CD4-positive, alpha-beta T cell treated with Interferon alpha-2 for 1 hour (primary cell): ENCODE results near the gene FAM180A.

Experiments used
- DNase-seq, 2 donors: peaks; one replicate each; pipeline ENCODE4 v3.0.0-alpha.2; 2020 to 2022

The FAM180A gene

GRCh38 chr7:135736586-135737305 is 11.9 kb downstream of the FAM180A start:
- DNase-seq, result no peak

- DNase-seq, result no peak
Measured at GRCh38 chr7:135734343-135734689, 14.3 kb downstream of the FAM180A start.

- no peak for DNase-seq
Measured at GRCh38 chr7:135733603-135734342, 14.8 kb downstream of the FAM180A start.

GRCh38 chr7:135731131-135731530 is 17.5 kb downstream of the FAM180A start:
- DNase-seq, result no peak

DNA sequence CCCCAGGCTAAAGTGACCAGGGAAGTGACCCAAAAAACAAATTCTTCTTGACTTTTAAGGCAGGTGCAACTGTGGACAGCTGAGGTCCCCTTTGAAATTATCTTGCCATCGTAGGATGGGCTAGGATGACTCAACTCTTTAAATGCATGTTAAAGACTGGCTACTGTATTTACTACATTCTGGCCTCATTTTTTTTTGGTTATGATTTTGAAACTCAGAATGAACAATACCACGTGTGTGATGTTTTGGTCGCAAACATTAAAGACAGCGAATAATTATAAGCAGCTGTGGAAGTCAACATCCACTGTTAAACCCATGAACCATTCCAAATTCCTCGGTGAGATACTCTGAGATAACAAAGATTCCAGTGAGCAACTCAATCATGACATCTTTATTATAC is 19.4 kb downstream of the FAM180A start:
- DNase-seq, result no peak

DNA sequence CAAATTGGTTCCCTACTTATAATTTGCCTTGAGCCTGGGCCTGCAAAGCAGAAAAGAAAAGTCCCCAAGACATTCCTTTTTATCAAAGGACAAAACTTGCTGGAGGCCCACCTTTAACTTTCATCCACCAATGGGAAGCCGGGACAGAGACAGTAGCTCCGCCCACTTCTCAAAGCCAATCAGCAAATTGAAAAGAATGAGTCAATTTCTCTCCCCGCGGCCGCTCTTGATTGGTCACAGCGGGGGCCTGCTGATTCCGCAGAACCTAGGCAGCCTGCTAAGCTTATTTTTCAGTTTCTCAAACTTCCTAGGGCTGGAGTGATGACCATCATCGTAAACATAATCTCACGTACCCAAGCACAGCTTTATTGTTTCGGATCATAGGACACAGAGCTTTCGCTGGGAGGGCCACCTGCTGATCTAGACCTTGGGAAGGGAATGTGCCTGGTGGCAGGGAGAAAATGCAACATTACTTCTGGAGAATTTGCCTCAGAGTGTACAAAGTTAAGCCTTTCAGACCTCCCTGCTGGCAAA is 20.4 kb downstream of the FAM180A start, which contains the start of gene SLC13A4:
Gene SLC13A4 (minus strand): TSS at position 51 of the 534 bp plus-strand sequence. CDS start 690 bp downstream, outside the sequence.
- DNase-seq, result no peak

GRCh38 chr7:135726911-135727673 is 21.5 kb downstream of the FAM180A start:
- no peak for DNase-seq

GRCh38 chr7:135726276-135726788 is 22.3 kb downstream of the FAM180A start:
- no peak for DNase-seq

DNA sequence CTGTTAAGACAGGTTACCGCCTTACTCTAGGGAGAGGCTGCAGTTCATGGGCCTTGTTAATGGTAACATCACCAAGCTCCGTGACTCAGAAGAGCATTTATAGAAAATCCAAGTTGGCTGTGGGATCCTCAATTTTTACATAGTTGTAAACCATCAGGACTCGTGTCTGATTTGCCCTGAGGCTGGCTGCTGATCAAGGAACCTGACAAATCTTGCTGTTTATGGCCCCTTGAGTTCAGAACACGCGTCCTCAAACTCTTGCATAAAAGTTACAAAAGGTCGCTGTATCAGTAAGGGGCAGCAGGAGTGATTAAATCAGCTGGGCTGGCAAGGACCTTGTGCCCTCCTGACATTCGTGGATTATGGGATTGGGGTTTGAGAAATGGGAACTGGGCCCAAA is 25.2 kb downstream of the FAM180A start:
- DNase-seq, result no peak

GRCh38 chr7:135721198-135721820 is 27.3 kb downstream of the FAM180A start:
- no peak for DNase-seq

GRCh38 chr7:135719688-135720087 is 28.9 kb downstream of the FAM180A start:
- no peak for DNase-seq

GRCh38 chr7:135718794-135719437 is 29.7 kb downstream of the FAM180A start:
- no peak for DNase-seq

- no peak for DNase-seq
Measured at GRCh38 chr7:135718219-135718618, 30.4 kb downstream of the FAM180A start.

DNA sequence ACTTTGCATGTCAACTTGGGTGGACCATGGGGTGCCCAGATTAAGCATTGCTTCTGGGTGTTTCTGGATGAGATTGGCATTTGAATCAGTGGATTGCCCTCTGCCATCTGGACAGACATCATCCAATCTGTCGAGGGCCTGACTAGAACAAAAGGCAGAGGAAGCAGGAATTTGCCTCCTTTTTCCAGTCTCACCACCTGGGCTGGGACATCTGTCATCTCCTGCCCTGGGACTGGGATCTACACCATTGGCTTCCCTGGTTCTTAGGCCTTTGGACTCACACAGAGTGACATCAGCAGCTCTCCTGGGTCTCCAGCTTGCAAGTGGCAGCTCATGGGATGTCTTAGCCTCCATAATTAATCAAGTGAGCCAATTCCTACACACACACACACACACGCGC is 30.9 kb downstream of the FAM180A start:
- DNase-seq, result no peak

- DNase-seq, result no peak
Measured at GRCh38 chr7:135716677-135717238, 31.9 kb downstream of the FAM180A start.

DNA sequence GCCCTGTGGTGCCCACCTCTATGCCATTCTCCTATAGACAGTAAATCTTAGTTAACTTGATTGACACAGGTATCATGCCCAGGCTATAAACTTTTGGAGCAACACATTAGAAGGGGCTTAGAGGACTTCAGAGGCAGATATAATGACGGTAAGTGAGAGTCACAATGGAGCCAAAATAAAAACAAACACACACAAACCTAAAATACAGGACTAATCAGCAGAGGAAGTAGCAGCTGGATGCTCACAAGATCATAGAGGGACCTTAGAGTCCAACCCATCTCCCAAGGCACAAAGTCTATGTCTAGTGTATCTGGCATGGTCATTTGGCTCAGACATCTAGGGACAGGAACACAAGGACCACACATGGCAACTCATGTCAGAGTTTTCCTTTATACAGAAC is 32.9 kb downstream of the FAM180A start:
- DNase-seq, result no peak

DNA sequence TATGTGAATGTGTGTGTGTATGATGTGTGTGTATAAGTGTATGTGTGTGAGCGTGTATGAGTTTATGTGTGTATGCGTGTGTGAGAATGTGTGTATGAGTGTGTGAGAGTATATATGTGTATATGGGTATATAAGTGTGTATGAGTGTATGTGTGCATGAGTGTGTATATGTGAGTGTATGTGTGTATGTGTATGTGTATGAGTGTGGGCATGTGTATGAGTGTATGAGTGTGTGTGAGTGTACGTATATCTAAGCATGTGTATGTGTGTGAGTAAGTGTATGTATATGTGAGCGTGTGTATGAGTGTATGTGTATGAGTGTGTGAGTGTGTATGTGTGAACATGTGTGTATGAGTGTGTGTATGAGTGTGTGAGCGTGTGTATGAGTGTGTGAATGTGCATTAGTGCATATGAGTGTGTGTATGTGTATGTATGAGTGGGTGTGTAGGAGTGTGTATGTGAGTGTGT is 33.5 kb downstream of the FAM180A start:
- no peak for DNase-seq

GRCh38 chr7:135714534-135715009 is 34.0 kb downstream of the FAM180A start:
- DNase-seq, result no peak

- no peak for DNase-seq
Measured at GRCh38 chr7:135713836-135714470, 34.7 kb downstream of the FAM180A start.

- no peak for DNase-seq
Measured at GRCh38 chr7:135712796-135713195, 35.8 kb downstream of the FAM180A start.

DNA sequence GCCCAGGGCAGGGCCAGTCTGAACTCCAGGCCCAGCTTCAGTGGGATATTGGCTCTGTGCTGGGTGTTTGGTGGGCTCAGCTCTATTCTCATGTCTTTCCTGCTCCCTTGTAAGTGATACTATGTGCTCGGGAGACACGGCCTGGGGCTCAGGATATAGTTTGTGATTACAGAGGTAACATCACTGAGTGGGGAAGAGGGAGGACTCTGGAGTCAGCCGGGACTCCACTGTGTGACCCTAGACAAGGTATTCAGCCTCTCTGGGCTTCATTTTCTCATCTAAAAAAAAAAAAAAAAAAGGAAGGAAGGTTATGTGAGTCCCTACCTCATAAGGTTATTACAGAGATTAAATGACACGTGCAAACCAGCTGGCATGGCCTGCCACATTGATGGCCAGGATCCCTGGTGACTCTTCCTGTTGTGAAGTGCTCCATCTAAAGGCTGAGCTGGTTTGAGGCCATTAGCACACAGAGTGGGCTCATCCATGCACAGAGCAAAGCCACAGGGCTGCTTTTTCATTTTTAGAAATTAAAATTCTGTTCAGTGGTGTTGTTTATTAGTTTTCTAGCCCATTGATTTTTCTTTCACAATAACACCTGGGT is 36.3 kb downstream of the FAM180A start:
- no peak for DNase-seq
